Measurements from ENCODE around the gene MAPKAPK3.
A peak's percentile ranks its signal among the peaks of the same experiment; 100 is the strongest.

The MAPKAPK3 gene

GRCh38 chr3:50673931-50674330 is 57.0 kb downstream of the MAPKAPK3 start:
- TF ChIP-seq NFIC (IDR thresholded peaks at IDR 0.05) (no peak), USF1 (IDR thresholded peaks at IDR 0.05) (no peak), TEAD4 (IDR thresholded peaks at IDR 0.05) (no peak), EGR1 (IDR thresholded peaks at IDR 0.05) (no peak), RAD21 (IDR thresholded peaks at IDR 0.05; ENCODE audit: low read depth) (no peak), FOXM1 (IDR thresholded peaks at IDR 0.05; ENCODE audit: borderline replicate concordance, low read depth) (no peak), TCF12 (IDR thresholded peaks at IDR 0.05; ENCODE audit: low read depth) (no peak), YY1 (IDR thresholded peaks at IDR 0.05; ENCODE audit: low read depth) (no peak)

- no peak for TF ChIP-seq EP300 (IDR thresholded peaks at IDR 0.05; ENCODE audit: borderline replicate concordance)
- TF ChIP-seq YY1 (IDR thresholded peaks at IDR 0.05; ENCODE audit: low read depth): 0 out of 2 replicates have a peak, but pooled peaks have one; percentile 19
- no peak for TF ChIP-seq TCF12 (IDR thresholded peaks at IDR 0.05; ENCODE audit: low read depth)
- no peak for TF ChIP-seq FOXM1 (IDR thresholded peaks at IDR 0.05; ENCODE audit: borderline replicate concordance, low read depth)
- no peak for TF ChIP-seq TEAD4 (IDR thresholded peaks at IDR 0.05)
- no peak for TF ChIP-seq CEBPB (IDR thresholded peaks at IDR 0.05)
- TF ChIP-seq EGR1 (IDR thresholded peaks at IDR 0.05): no peak
- no peak for TF ChIP-seq USF1 (IDR thresholded peaks at IDR 0.05)
- TF ChIP-seq MAX (IDR thresholded peaks at IDR 0.05): peak; percentile 62; the same call in 1 of the 2 replicates
- TF ChIP-seq REST (IDR thresholded peaks at IDR 0.05; ENCODE audit: low read depth): no peak
- no peak for TF ChIP-seq CREB1 (IDR thresholded peaks at IDR 0.05; ENCODE audit: low read depth)
Measured at GRCh38 chr3:50674349-50675178, 57.6 kb downstream of the MAPKAPK3 start, which contains the start of gene DOCK3. TSS of gene DOCK3 (plus strand) at chr3:50674927. CDS start at chr3:50675264, 337 bp downstream.

- TF ChIP-seq CEBPB (IDR thresholded peaks at IDR 0.05): no peak
- TF ChIP-seq EP300 (IDR thresholded peaks at IDR 0.05; ENCODE audit: borderline replicate concordance): no peak
- peak; percentile 61 for TF ChIP-seq RAD21 (IDR thresholded peaks at IDR 0.05; ENCODE audit: low read depth)
- TF ChIP-seq REST (IDR thresholded peaks at IDR 0.05; ENCODE audit: low read depth): no peak
- TF ChIP-seq ZBTB7A (IDR thresholded peaks at IDR 0.05; ENCODE audit: low read depth): 0 out of 2 replicates have a peak, but pooled peaks have one; percentile 63
- TF ChIP-seq USF1 (IDR thresholded peaks at IDR 0.05): no peak
- TF ChIP-seq MAX (IDR thresholded peaks at IDR 0.05): no peak
- TF ChIP-seq TEAD4 (IDR thresholded peaks at IDR 0.05): no peak
- TF ChIP-seq NFIC (IDR thresholded peaks at IDR 0.05): no peak
- TF ChIP-seq EGR1 (IDR thresholded peaks at IDR 0.05): peak; percentile 52
- TF ChIP-seq FOXM1 (IDR thresholded peaks at IDR 0.05; ENCODE audit: borderline replicate concordance, low read depth): no peak
- TF ChIP-seq YY1 (IDR thresholded peaks at IDR 0.05; ENCODE audit: low read depth): no peak
- no peak for TF ChIP-seq TCF12 (IDR thresholded peaks at IDR 0.05; ENCODE audit: low read depth)
- no peak for TF ChIP-seq CREB1 (IDR thresholded peaks at IDR 0.05; ENCODE audit: low read depth)
- no peak for TF ChIP-seq TAF1 (IDR thresholded peaks at IDR 0.05; ENCODE audit: low read depth)
Measured at GRCh38 chr3:50675179-50676030, 58.5 kb downstream of the MAPKAPK3 start.

GRCh38 chr3:50676031-50676705 is 59.2 kb downstream of the MAPKAPK3 start:
- TF ChIP-seq TAF1 (IDR thresholded peaks at IDR 0.05; ENCODE audit: low read depth): no peak
- TF ChIP-seq TCF12 (IDR thresholded peaks at IDR 0.05; ENCODE audit: low read depth): no peak
- no peak for TF ChIP-seq EP300 (IDR thresholded peaks at IDR 0.05; ENCODE audit: borderline replicate concordance)
- no peak for TF ChIP-seq TEAD4 (IDR thresholded peaks at IDR 0.05)
- no peak for TF ChIP-seq REST (IDR thresholded peaks at IDR 0.05; ENCODE audit: low read depth)
- TF ChIP-seq CEBPB (IDR thresholded peaks at IDR 0.05): no peak
- no peak for TF ChIP-seq RAD21 (IDR thresholded peaks at IDR 0.05; ENCODE audit: low read depth)
- no peak for TF ChIP-seq USF1 (IDR thresholded peaks at IDR 0.05)
- TF ChIP-seq EGR1 (IDR thresholded peaks at IDR 0.05): no peak
- TF ChIP-seq CREB1 (IDR thresholded peaks at IDR 0.05; ENCODE audit: low read depth): no peak
- no peak for TF ChIP-seq ZBTB7A (IDR thresholded peaks at IDR 0.05; ENCODE audit: low read depth)
- TF ChIP-seq FOXM1 (IDR thresholded peaks at IDR 0.05; ENCODE audit: borderline replicate concordance, low read depth): no peak
- TF ChIP-seq YY1 (IDR thresholded peaks at IDR 0.05; ENCODE audit: low read depth): no peak
- TF ChIP-seq NFIC (IDR thresholded peaks at IDR 0.05): no peak
- TF ChIP-seq MAX (IDR thresholded peaks at IDR 0.05): no peak
